ENCODE results near the gene UTRN.

GRCh38 chr6:144283646-144284477 lies 1.3 kb upstream of the UTRN start:
- TF ChIP-seq CTCF (conservative IDR thresholded peaks at IDR 0.05; ENCODE audit: low read length) = no peak
- TF ChIP-seq EZH2phosphoT487 (IDR thresholded peaks at IDR 0.05; ENCODE audit: borderline replicate concordance, low read depth, low read length) = no peak

Measured in OCI-LY7 (cell line).